ENCODE data around the gene ATF4. TPM values are rescaled to one million over a fixed set of nuclear protein-coding genes. Genes with fewer than 3 reads are reported as not detected.
"Not testable (repeated sequence)": the region's sequence is repeated elsewhere in the genome, so short reads cannot be mapped to it uniquely, and the experiment has no call there.

The ATF4 gene
- total RNA-seq, 1 experiment from 2014 or later, result 177 TPM

- intact Hi-C loops (cut with micrococcal nuclease; ENCODE audit: unreplicated experiment); DNase-seq (ENCODE audit: low read depth, low spot score); ATAC-seq; H3K9me3 ChIP-seq (ENCODE audit: control insufficient read depth, insufficient read depth, low read depth, low read length); H3K27me3 ChIP-seq (ENCODE audit: control insufficient read depth, insufficient read depth, low read length); in situ Hi-C loops (cut with HindIII; ENCODE audit: low pct_unique_long_range_greater_than_20kb, low sequenced_read_pairs); CTCF ChIA-PET: not testable (repeated sequence)
- TF ChIP-seq POLR2AphosphoS5 (IDR thresholded peaks at IDR 0.05; ENCODE audit: low read depth, low read length), result 0 out of 2 replicates have a peak, but pooled peaks have one; percentile 1
- peaks cover 10% of the 10 kb centered on the region for H3K36me3 ChIP-seq (ENCODE audit: control insufficient read depth, insufficient read depth, low read length)
- POLR2A ChIA-PET, result interaction anchor here (1.1 kb wide), 1 partner anchor 10 kb away, joined by 4 read pairs; no protein-coding TSS in a partner anchor
- H3K4me1 ChIP-seq (ENCODE audit: control insufficient read depth, insufficient read depth, low read length), result peaks cover 17% of the 10 kb centered on the region
- BruUV-seq (replicated peaks), result TSS peak; percentile 91
- peak overlapping the region; percentile 75 to 84 for H3K4me3 ChIP-seq (ENCODE audit: low read depth in 2 of 2, low read length in 2 of 2)
- peak overlapping the region; percentile 95 for H3K27ac ChIP-seq (ENCODE audit: low read length)
Measured at GRCh38 chr22:39521106-39521885, 934 bp downstream of the ATF4 start.

GRCh38 chr22:39522091-39522490 lies 1.7 kb downstream of the ATF4 start:
- Histone ChIP-seq H3K27ac (ENCODE audit: low read length) (peak overlapping the region; percentile 95), H3K4me3 (ENCODE audit: low read depth in 2 of 2, low read length in 2 of 2) (peak overlapping the region; percentile 75 to 84), H3K4me1 (ENCODE audit: control insufficient read depth, insufficient read depth, low read length) (peaks cover 17% of the 10 kb centered on the region), H3K36me3 (ENCODE audit: control insufficient read depth, insufficient read depth, low read length) (peaks cover 10% of the 10 kb centered on the region)
- ATAC-seq; H3K9me3 ChIP-seq (ENCODE audit: control insufficient read depth, insufficient read depth, low read depth, low read length); CTCF ChIA-PET; BruUV-seq (replicated peaks); H3K27me3 ChIP-seq (ENCODE audit: control insufficient read depth, insufficient read depth, low read length); DNase-seq (ENCODE audit: low read depth, low spot score); intact Hi-C loops (cut with micrococcal nuclease; ENCODE audit: unreplicated experiment); in situ Hi-C loops (cut with HindIII; ENCODE audit: low pct_unique_long_range_greater_than_20kb, low sequenced_read_pairs): not testable (repeated sequence)
- POLR2A ChIA-PET, result interaction anchor here (0.8 kb wide), 1 partner anchor 26 kb away, joined by 7 read pairs; no protein-coding TSS in a partner anchor

- intact Hi-C loops (cut with micrococcal nuclease; ENCODE audit: unreplicated experiment), result no loop called here
- in situ Hi-C loops (cut with HindIII; ENCODE audit: low pct_unique_long_range_greater_than_20kb, low sequenced_read_pairs), result no loop called here
- Histone ChIP-seq H3K36me3 (ENCODE audit: control insufficient read depth, insufficient read depth, low read length) (peaks cover 10% of the 10 kb centered on the region), H3K4me1 (ENCODE audit: control insufficient read depth, insufficient read depth, low read length) (peaks cover 20% of the 10 kb centered on the region), H3K9me3 (ENCODE audit: control insufficient read depth, insufficient read depth, low read depth, low read length) (no peaks in the 10 kb centered on the region), H3K27me3 (ENCODE audit: control insufficient read depth, insufficient read depth, low read length) (no peaks in the 10 kb centered on the region), H3K27ac (ENCODE audit: low read length) (peak overlapping the region; percentile 95), H3K4me3 (ENCODE audit: low read depth in 2 of 2, low read length in 2 of 2) (peak overlapping the region; percentile 75 to 84)
- ATAC-seq, result peak; percentile 1; the same call in 1 of the 2 replicates
- CTCF ChIA-PET, result interaction anchor here (0.6 kb wide), 1 partner anchor 198 kb away, joined by 6 read pairs; no protein-coding TSS in a partner anchor
- TF ChIP-seq CTCF (IDR thresholded peaks at IDR 0.05), result no peak
- TF ChIP-seq REST (IDR thresholded peaks at IDR 0.05; ENCODE audit: insufficient read depth in 1 of 2, low read depth in 2 of 2, low read length in 1 of 2), result no peak
- peak; percentile 96 for TF ChIP-seq POLR2AphosphoS5 (IDR thresholded peaks at IDR 0.05; ENCODE audit: low read depth, low read length)
- no peak for TF ChIP-seq TCF7L2 (IDR thresholded peaks at IDR 0.05; ENCODE audit: low read depth, low read length)
- TF ChIP-seq SIN3A (IDR thresholded peaks at IDR 0.05; ENCODE audit: borderline replicate concordance, insufficient read depth, low read depth, low read length), result 0 out of 2 replicates have a peak, but pooled peaks have one; percentile 30
- POLR2A ChIA-PET, result interaction anchor here (0.6 to 0.8 kb wide), 2 partner anchors 27 to 203 kb away, joined by 3 to 7 read pairs; partner anchors contain the start of gene RPL3
- BruUV-seq (replicated peaks), result no TSS peak
- no peak for DNase-seq (ENCODE audit: low read depth, low spot score)
Measured at GRCh38 chr22:39522567-39523300, 2.4 kb downstream of the ATF4 start.

Data from Panc1 (cell line).